GM18499 (cell line): ENCODE results near the gene VRK3.

Experiments
- ATAC-seq: cut with Tn5 transposase; IDR thresholded peaks from one replicate; pipeline ENCODE4 v1.9.1; 2021; ENCODE audit warnings: moderate number of reproducible peaks; ENCODE audit not compliant: insufficient read depth, unreplicated experiment

The VRK3 gene

DNA sequence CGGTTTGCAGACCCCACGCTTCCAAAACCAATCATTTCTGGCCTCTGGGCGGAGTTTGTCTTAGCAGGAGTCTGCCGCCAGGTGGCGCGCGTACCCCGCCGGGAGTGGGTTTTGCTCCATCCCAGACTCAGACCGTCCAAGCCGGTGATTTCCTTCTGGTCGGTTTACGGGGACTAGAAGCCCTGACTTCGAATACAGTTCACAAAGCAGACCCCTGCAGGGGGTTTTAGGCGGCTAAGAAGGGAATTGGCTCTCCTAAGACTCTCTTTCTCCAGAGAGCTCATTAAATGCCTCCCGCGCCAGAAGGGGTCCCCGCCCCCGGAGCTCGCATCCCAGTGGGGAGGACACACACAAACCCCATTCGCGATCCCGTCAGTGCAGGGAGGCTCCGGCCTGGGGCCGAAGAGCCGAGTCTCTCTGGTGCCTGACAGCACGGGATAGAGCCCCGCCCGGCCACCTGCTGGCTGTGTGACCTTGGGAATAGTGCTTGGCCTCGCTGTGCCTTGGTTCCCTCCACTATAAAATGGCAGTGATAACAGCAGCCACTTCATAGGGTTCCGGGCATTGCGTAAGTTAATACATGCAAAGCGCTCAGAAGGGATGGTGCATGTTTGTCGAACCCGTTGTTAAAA lies 87.3 kb downstream of the VRK3 start:
- no peak for ATAC-seq

DNA sequence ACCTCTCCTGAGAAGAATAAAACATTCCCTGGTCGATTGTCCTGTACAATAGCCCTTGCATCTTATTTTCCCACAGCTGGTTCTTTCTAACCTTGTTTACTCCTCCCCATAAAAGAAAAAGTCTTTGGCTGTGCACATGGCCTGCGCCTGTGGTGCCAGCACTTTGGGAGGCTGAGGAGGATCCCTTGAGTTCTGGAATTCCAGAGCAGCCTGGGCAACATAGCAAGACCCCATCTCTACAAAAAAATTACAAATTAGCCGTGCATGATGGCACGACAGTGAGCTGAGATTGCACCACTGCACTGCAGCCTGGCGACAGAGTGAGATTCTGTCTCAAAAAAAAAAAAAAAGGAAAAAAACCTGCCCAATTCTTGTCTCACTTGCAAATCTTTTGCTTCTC lies 88.6 kb downstream of the VRK3 start:
- ATAC-seq, result no peak

DNA sequence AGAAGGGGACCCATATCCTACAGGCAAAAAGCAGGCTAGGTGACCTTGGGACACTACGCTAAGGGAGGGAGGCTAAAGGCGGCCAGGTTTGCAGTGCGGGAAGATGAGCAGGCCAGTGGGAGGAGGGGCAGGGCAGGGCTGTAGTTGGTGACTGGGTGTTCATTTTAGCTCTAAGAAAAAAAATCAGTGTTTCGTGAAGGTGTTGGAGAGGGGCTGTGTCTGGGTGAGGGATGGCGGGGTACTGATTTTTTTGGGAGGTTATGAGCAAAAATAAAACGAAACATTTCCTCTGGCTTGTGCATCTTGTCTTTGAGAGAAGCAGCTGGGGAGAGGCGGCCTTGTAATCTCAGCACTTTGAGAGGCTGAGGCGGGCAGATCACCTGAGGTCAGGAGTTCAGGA lies 91.5 kb downstream of the VRK3 start:
- ATAC-seq, result no peak

DNA sequence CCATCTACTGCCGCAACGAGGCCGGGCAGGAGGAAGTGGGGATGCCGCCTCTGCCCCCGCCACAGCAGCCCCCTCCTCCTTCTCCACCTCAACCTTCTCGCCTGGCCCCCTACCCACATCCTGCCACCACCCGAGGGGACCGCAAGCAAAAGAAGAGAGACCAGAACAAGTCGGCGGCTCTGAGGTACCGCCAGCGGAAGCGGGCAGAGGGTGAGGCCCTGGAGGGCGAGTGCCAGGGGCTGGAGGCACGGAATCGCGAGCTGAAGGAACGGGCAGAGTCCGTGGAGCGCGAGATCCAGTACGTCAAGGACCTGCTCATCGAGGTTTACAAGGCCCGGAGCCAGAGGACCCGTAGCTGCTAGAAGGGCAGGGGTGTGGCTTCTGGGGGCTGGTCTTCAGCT lies 92.4 kb downstream of the VRK3 start:
- ATAC-seq, result no peak

DNA sequence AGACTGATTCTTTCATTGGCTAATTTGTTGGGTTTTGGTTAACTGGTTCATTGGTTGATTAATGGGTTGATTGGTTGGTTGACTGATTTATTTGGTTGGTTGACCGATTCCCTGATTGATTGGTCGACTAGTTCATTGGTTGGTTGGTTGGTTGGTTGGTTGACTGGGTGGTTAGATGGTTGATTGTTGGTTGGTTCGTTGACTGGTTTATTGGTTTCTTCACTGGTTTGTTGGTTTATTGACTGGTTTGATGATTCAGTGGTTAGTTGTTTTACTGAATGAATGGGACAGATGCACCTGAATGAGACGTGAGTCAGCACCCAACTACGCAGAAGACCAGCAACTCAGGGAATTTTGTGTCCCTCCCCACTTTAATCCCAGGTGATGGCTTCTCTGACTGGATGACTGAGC lies 93.1 kb downstream of the VRK3 start:
- ATAC-seq, result no peak

DNA sequence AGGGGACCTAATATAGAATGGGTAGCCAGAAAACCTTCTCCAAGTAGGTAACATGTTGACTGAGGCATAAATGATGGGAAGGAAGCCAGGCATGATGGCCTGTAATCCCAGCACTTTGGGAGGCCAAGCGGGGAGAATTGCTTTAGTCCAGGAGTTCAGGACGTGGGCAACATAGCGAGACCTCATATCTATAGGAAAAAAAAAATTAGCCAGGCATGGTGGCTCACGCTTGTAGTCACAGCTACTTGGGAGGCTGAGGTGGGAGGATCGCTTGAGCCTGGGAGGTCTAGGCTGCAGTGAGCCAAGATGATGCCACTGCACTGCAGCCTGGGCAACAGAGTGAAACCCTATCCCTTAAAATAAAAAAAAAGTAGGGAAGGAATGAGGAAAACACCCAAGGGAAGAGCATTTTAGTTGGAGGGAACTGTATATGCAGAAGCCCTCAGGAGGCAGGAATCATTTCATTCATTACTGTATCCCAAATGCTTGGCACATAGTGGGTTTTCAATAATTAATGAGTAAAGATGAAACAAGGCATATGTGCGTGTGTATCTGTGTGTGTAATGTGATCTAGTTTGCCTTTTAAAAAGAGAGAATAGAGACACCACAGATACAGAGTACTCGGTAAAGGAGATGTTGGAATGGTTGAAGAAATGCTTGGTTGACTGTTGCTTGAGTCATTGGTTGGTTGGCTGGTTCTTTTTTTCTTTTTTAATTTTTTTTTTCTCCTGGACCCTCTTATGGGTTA lies 93.7 kb downstream of the VRK3 start:
- no peak for ATAC-seq

DNA sequence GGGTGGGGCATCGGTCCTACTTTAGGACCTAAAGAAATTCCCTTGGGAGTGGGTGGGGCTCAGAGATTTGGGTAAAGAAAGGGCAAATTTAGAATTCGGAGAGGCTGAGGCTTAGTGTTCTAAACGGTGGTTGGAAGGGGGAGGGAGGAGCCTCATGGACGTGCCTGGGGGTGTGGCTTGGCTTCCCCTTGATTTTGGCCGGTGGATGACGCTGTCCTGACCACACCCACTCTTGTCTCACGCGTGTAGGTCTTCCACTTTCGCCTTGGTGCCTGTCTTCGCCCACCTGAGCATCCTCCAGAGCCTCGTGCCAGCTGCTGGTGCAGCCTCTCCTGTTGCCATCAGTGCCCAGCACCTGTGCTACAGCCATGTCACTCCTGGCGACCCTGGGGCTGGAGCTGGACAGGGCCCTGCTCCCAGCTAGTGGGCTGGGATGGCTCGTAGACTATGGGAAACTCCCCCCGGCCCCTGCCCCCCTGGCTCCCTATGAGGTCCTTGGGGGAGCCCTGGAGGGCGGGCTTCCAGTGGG lies 94.6 kb downstream of the VRK3 start:
- no peak for ATAC-seq

DNA sequence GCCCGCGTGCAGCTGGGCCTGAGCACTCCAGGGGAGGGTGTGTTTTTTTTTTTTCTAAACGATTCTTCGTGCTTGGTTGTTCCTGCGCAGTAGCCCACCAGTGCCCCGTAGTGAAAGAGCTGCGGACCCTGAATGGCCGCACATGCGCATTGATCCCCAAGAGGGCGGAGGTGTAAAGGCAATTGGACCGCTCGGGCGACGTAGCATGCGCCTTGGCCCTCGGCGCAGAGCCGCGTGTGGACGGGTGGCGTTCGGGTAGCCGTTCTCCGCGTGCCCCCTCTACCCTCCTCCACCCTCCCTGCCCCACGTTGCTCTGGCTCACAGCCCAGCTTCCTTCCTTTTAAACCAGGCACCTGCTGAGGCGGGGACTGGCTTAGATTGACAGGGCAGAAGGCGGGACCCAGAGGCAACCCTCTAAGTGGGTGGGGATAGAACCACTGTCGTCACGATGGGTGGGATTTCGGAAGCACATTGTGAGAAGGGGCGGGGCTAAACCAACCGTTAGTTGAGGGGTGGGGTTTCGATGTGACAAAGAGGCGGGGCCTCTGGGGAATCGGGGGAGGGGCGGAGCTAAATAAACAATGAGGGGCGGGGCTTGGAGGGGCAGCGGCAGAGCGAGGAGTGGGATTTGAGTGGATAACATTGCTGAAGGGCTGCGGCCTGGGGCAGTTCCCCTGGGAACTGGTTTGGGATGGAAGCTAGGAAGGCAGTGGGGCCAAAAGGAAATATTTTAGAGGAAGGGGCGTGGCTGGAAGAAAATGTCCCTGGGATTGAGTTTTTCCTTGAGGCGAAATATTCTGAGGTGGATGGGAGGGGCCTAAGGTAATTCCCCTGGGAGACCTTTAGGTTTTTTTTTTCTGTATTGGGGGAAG lies 95.3 kb downstream of the VRK3 start:
- ATAC-seq, result peak; percentile 62

DNA sequence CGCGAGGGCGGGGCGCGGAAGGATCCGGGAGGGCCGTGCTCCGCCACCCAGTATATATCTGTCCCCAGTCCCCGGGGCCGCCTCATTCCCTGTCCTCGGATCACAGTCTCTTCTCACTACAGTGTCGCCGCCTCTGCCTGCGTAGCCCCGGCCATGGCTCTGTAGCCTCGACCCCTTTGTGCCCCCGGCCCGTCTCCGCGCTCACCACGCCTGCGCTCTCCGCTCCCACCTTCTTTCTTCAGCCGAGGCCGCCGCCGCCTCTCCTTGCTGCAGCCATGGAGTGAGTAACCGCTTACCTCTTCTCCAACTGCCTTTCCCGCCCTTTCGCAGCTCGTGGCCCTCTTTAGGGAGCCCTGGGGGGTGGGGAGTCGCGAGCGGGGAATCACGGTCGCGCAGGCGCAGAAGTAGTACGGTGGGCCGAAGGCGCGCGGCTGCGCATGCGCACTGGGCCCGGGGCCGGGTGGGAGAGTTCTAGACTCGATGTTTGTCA lies 96.0 kb downstream of the VRK3 start, which contains the start of the genes ATF5 and NUP62:
Gene ATF5 (plus strand): TSS at position 85 of the 490 bp plus-strand sequence. CDS start 1,646 bp downstream, outside the sequence.
Gene NUP62 (minus strand): TSS at position 384 of the 490 bp plus-strand sequence. CDS start 19,697 bp downstream, outside the sequence.
- peak; percentile 2 for ATAC-seq

DNA sequence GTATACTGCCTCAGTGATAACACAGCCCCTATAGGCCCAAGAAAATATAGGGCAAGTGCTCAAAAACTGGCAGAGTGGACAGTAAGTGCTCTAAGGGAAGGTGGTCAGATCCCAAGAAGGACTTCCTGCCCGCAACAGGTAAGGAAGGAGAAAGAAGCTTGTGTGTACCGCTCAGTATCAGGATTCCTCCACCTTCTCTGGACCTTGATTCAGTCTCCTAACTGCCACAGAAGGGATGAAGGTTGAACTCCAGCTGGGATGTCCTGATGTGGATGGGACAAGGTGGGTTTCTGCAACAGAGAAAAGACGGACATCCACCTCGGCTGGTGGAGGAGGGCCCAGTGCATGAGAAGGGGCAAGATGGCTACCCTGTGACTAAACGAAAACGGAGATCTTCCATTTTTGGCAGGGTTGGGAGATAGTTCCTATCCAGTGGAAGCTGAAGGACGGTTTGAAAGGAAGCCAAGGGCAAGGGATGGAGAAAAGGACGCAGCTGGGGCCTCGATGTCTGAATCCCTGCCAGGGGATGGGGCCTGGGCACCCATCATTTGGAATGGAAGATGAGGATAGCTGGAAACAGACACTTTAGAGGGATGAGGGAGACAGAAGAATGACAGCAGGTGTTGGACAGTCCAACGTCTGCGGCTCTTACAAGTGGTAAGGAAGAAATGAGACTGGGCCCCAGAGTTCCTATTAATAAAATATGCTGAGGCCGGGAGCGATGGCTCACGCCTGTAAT lies 97.5 kb downstream of the VRK3 start:
- no peak for ATAC-seq

DNA sequence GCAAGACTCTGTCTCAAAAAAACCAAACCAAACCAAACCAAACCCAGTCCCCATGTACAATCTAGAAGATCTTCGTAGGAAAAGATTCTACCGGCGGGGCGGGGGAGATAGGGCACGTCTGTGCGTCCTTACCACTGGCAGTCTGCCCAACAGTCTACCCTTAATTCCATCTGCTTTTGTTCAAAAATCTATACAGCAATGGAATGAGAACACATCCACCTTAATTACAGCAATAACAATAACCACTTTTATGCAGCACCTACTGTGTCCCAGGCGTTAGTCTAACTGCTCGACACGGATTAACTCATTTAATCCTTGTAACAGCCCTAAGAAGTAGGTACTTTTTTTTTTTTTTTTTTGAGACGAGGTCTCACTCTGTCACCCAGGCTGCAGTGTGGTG lies 98.7 kb downstream of the VRK3 start:
- ATAC-seq, result no peak
